Spleen (tissue), 11 donors: Measurements from ENCODE around the gene RIPK4. TPM values are rescaled to one million over a fixed set of nuclear protein-coding genes. Genes with fewer than 3 reads are reported as not detected.

Experiments
- DNase-seq: peaks from one replicate; pipeline ENCODE4 v3.0.0-alpha.2; 2020
- H3K27ac ChIP-seq, 8 donors: fragments of 200-600 bp; sonication (generic) in 7 of 8; 1 replicate in 4 of 8; 2 replicates in 4 of 8; pipeline versions ENCODE4 v1.5.0 to v1.8.0; 2016 to 2021; ENCODE audit warnings: inconsistent platforms in 4 of 8, mild to moderate bottlenecking in 4 of 8, moderate library complexity in 1 of 8
- H3K27me3 ChIP-seq, 7 donors: fragments of 200-600 bp; sonication (generic) in 6 of 7; replicated peaks in 1 of 7; 1 replicate in 4 of 7; 2 replicates in 3 of 7; pipeline versions ENCODE4 v1.5.0 to v1.8.0; 2016 to 2021; ENCODE audit warnings: inconsistent platforms in 3 of 7, mild to moderate bottlenecking in 1 of 7
- H3K36me3 ChIP-seq, 6 donors: fragments of 200-600 bp; sonication (generic) in 5 of 6; 1 replicate in 4 of 6; 2 replicates in 2 of 6; pipeline versions ENCODE4 v1.5.0 to v1.8.0; 2016 to 2021; ENCODE audit warnings: inconsistent platforms in 2 of 6
- H3K4me1 ChIP-seq, 6 donors: fragments of 200-600 bp; sonication (generic) in 5 of 6; 1 replicate in 3 of 6; 2 replicates in 3 of 6; pipeline versions ENCODE4 v1.5.0 to v1.8.0; 2016 to 2021; ENCODE audit warnings: inconsistent platforms in 3 of 6
- H3K4me3 ChIP-seq, 8 donors: fragments of 200-600 bp; sonication (generic) in 7 of 8; 1 replicate in 4 of 8; 2 replicates in 4 of 8; pipeline versions ENCODE4 v1.5.0 to v1.8.0; 2016 to 2021; ENCODE audit warnings: inconsistent platforms in 4 of 8, mild to moderate bottlenecking in 4 of 8, moderate library complexity in 2 of 8
- H3K9me3 ChIP-seq, 8 donors: fragments of 200-600 bp; sonication (generic) in 7 of 8; 1 replicate in 4 of 8; 2 replicates in 4 of 8; pipeline versions ENCODE4 v1.5.0 to v1.8.0; 2016 to 2021; ENCODE audit warnings: inconsistent platforms in 4 of 8
- CTCF ChIP-seq, 11 experiments: fragments of 200-600 bp in 7 of 11; fragments of 450-650 bp in 4 of 11; sonication (generic) in 4 of 11; IDR thresholded peaks in 8 of 11; conservative IDR thresholded peaks in 3 of 11; 1 replicate in 7 of 11; 2 replicates in 4 of 11; pipeline versions ENCODE4 v1.4.0 to v1.8.0; 2016 to 2021; ENCODE audit warnings: antibody characterized with exemption in 11 of 11, inconsistent platforms in 4 of 11, mild to moderate bottlenecking in 1 of 11
- POLR2A ChIP-seq, 3 donors: fragments of 450-650 bp; IDR thresholded peaks; one replicate each; pipeline ENCODE4 v1.5.1; 2017; ENCODE audit warnings: antibody characterized with exemption in 3 of 3, mild to moderate bottlenecking in 1 of 3
- POLR2AphosphoS5 ChIP-seq, 3 donors: sonication (generic); formaldehyde crosslinking; IDR thresholded peaks; one replicate each; pipeline ENCODE4 v1.5.1; 2017; ENCODE audit warnings: antibody characterized with exemption in 3 of 3
- whole genome bisulfite sequencing, 5 donors: extraction: QIAGEN DNeasy Blood & Tissue Kit in 3 of 5; methylation state at CpG; one replicate each; pipeline versions ENCODE4 v1.1.5 to v1.1.7; 2013 to 2018; 5-methylcytosine and 5-hydroxymethylcytosine counted together
- intact Hi-C: fragments of 100-400 bp; cut with DNase I; formaldehyde crosslinking; loops from one replicate; pipeline ENCODE4 v1.15.0; 2023; ENCODE audit warnings: low total_unique reads
- polyA plus RNA-seq, 3 donors: library from polyadenylated mRNA; stranded (reverse); fragments of 200-250 nt; gene quantifications; one replicate each; pipeline ENCODE4 v1.2.1, GENCODE V29; 2013
- total RNA-seq, 7 donors: library from RNA; depleted of rRNA in 3 of 7; stranded (reverse); fragments of >200 nt in 3 of 7; fragmentation: NEBNext Ultra II Directional in 4 of 7; extraction: Animal tissue kit (Norgen Biotek cat#: 25700) in 4 of 7; gene quantifications; one replicate each; pipeline versions ENCODE4 v1.1.0 to v1.2.1, GENCODE V29; 2016 to 2021
- donor health status: healthy with polysubstance abuse.
- donor health status: DM: no; HTN: no; CAD: no; lungs with moderate emphysema.
- donor health status: DM: no; HTN: no; CAD: no.
- donor health status: Bipolar disorder and iron deficiency.
- donor health status: healthy.
- donor health status: DM: no; HTN: no; CAD: no.
- donor health status: DM: yes; HTN: yes; CAD: no.

The RIPK4 gene
- total and polyA plus RNA-seq, 10 donors = 0.02 to 0.06 (median 0.06) TPM; not detected in 7

- H3K4me1 ChIP-seq = peaks cover 17 to 34% (median 30%) of the 10 kb centered on the region in 6 donors
- H3K36me3 ChIP-seq = no peaks in the 10 kb centered on the region
- intact Hi-C loops = no loop called here
- H3K27me3 ChIP-seq = peaks cover 0 to 100% (median 60%) of the 10 kb centered on the region in 7 donors
- H3K4me3 ChIP-seq = no peak overlapping the region
- H3K27ac ChIP-seq = no peak overlapping the region
- 62 to 90% (median 75%) methylated on average over 14 of the region's 14 CpGs for WGBS, 5 donors
- H3K9me3 ChIP-seq = peaks cover 0 to 3% (median 0%) of the 10 kb centered on the region in 8 donors
- DNase-seq = no peak
- TF ChIP-seq POLR2A (IDR thresholded peaks at IDR 0.05) (no peak), POLR2AphosphoS5 (IDR thresholded peaks at IDR 0.05) (no peak), CTCF (IDR thresholded peaks at IDR 0.05 in 8 of 11, conservative IDR thresholded peaks at IDR 0.05 in 3 of 11) (no peak)
Observed at GRCh38 chr21:41770901-41771624, 4.2 kb upstream of the RIPK4 start.

GRCh38 chr21:41769933-41770332 is 3.1 kb upstream of the RIPK4 start:
- H3K9me3 ChIP-seq = peaks cover 0 to 3% (median 0%) of the 10 kb centered on the region in 8 donors
- TF ChIP-seq POLR2A (IDR thresholded peaks at IDR 0.05) (no peak), CTCF (IDR thresholded peaks at IDR 0.05 in 8 of 11, conservative IDR thresholded peaks at IDR 0.05 in 3 of 11) (no peak), POLR2AphosphoS5 (IDR thresholded peaks at IDR 0.05) (no peak)
- no peak overlapping the region for H3K27ac ChIP-seq
- H3K27me3 ChIP-seq = peaks cover 0 to 100% (median 70%) of the 10 kb centered on the region in 7 donors
- DNase-seq = no peak
- no peaks in the 10 kb centered on the region for H3K36me3 ChIP-seq
- 78 to 85% (median 85%) methylated on average over 4 to 5 of the region's 5 CpGs for WGBS, 5 donors
- H3K4me3 ChIP-seq = no peak overlapping the region
- H3K4me1 ChIP-seq = peaks cover 17 to 38% (median 32%) of the 10 kb centered on the region in 6 donors
- intact Hi-C loops = no loop called here

- intact Hi-C loops = no loop called here
- Histone ChIP-seq H3K36me3 (no peaks in the 10 kb centered on the region), H3K27me3 (peaks cover 0 to 100% (median 68%) of the 10 kb centered on the region in 7 donors), H3K4me1 (peaks cover 17 to 38% (median 32%) of the 10 kb centered on the region in 6 donors), H3K27ac (no peak overlapping the region), H3K9me3 (peaks cover 0 to 3% (median 0%) of the 10 kb centered on the region in 8 donors), H3K4me3 (no peak overlapping the region)
- 61 to 76% (median 68%) methylated on average over 7 of the region's 7 CpGs for WGBS, 5 donors
- DNase-seq = no peak
- TF ChIP-seq POLR2A (IDR thresholded peaks at IDR 0.05) = no peak
- no peak for TF ChIP-seq POLR2AphosphoS5 (IDR thresholded peaks at IDR 0.05)
- no peak for TF ChIP-seq CTCF (IDR thresholded peaks at IDR 0.05 in 8 of 11, conservative IDR thresholded peaks at IDR 0.05 in 3 of 11)
Observed at GRCh38 chr21:41769521-41769920, 2.7 kb upstream of the RIPK4 start.

- no peak for DNase-seq
- Histone ChIP-seq H3K27me3 (peaks cover 0 to 100% (median 67%) of the 10 kb centered on the region in 7 donors), H3K4me1 (peaks cover 17 to 38% (median 32%) of the 10 kb centered on the region in 6 donors), H3K9me3 (peaks cover 0 to 3% (median 0%) of the 10 kb centered on the region in 8 donors), H3K36me3 (no peaks in the 10 kb centered on the region), H3K4me3 (peak overlapping the region in 5 of 8 donors; percentile 5 to 60 (median 18)), H3K27ac (no peak overlapping the region)
- TF ChIP-seq POLR2A (IDR thresholded peaks at IDR 0.05) = no peak
- no peak for TF ChIP-seq CTCF (IDR thresholded peaks at IDR 0.05 in 8 of 11, conservative IDR thresholded peaks at IDR 0.05 in 3 of 11)
- TF ChIP-seq POLR2AphosphoS5 (IDR thresholded peaks at IDR 0.05) = no peak
- intact Hi-C loops = no loop called here
- WGBS, 5 donors = 16 to 24% (median 20%) methylated on average over 10 of the region's 10 CpGs
Observed at GRCh38 chr21:41769111-41769510, 2.3 kb upstream of the RIPK4 start.
